K562 (cell line): ENCODE results near the gene RAB6B.

Source experiments
- ATF1 ChIP-seq, 2 experiments: fragments of 450-650 bp in 1 of 2; IDR thresholded peaks; 2 replicates each; pipeline ENCODE4 v1.6.1; 2016; ENCODE audit warnings: missing compliant biosample characterization in 1 of 2, missing genetic modification characterization in 1 of 2
- ATF2 ChIP-seq: sonication (generic); formaldehyde crosslinking; IDR thresholded peaks from 2 replicates; pipeline ENCODE4 v1.8.1; 2022; ENCODE audit warnings: missing genetic modification reagents
- CBFB ChIP-seq: sonication (generic); formaldehyde crosslinking; IDR thresholded peaks from 2 replicates; pipeline ENCODE4 v1.4.0; 2020; ENCODE audit warnings: mild to moderate bottlenecking, missing genetic modification reagents
- CTCF ChIP-seq, 3 experiments: IDR thresholded peaks in 2 of 3; conservative IDR thresholded peaks in 1 of 3; 2 replicates each; pipeline ENCODE4 v1.5.1; 2011 to 2012; ENCODE audit warnings: low read length in 3 of 3, mild to moderate bottlenecking in 3 of 3, control low read depth in 2 of 3, improper control_type of control experiment in 1 of 3, inconsistent platforms in 1 of 3, low read depth in 1 of 3, mixed read lengths in 1 of 3, moderate library complexity in 1 of 3; ENCODE audit not compliant: insufficient read depth in 2 of 3
- DIDO1 ChIP-seq: fragments of 450-650 bp; IDR thresholded peaks from 2 replicates; pipeline ENCODE4 v1.6.1; 2016; ENCODE audit warnings: low read depth, missing biosample characterization, missing genetic modification characterization
- MED1 ChIP-seq: sonication (generic); formaldehyde crosslinking; IDR thresholded peaks from 2 replicates; pipeline ENCODE4 v1.8.1; 2023; ENCODE audit warnings: missing genetic modification reagents, borderline replicate concordance
- NR2C1 ChIP-seq, 2 experiments: fragments of 450-650 bp; IDR thresholded peaks; 2 replicates each; pipeline ENCODE4 v1.6.1; 2017; ENCODE audit warnings: mild to moderate bottlenecking in 2 of 2, antibody characterized with exemption in 1 of 2, inconsistent platforms in 1 of 2, missing compliant biosample characterization in 1 of 2, missing genetic modification characterization in 1 of 2
- PCBP1 ChIP-seq: fragments of 200-400 bp; formaldehyde crosslinking; IDR thresholded peaks from 2 replicates; pipeline ENCODE4 v1.6.1; 2018; ENCODE audit warnings: mild to moderate bottlenecking, low read depth, low read length; ENCODE audit not compliant: poor library complexity, severe bottlenecking
- XRCC5 ChIP-seq: fragments of 200-400 bp; formaldehyde crosslinking; IDR thresholded peaks from 2 replicates; pipeline ENCODE4 v1.6.1; 2017; ENCODE audit warnings: low read depth, mild to moderate bottlenecking, low read length
- ZBTB26 ChIP-seq: fragments of 450-650 bp; formaldehyde crosslinking; IDR thresholded peaks from 2 replicates; pipeline ENCODE4 v1.4.0; 2022; ENCODE audit warnings: missing genetic modification characterization
- ZNF274 ChIP-seq: IDR thresholded peaks from 2 replicates; pipeline ENCODE4 v1.6.1; 2011; ENCODE audit warnings: low read depth, mild to moderate bottlenecking, low read length, moderate library complexity, borderline replicate concordance

GRCh38 chr3:133930341-133930933 lies 34.8 kb upstream of the RAB6B start:
- TF ChIP-seq ZNF274: no peak
- peak; percentile 62 to 70 (median 67) for TF ChIP-seq CTCF (IDR thresholded peaks at IDR 0.05 in 2 of 3, conservative IDR thresholded peaks at IDR 0.05 in 1 of 3; ENCODE audit: insufficient read depth in 2 of 3, low read depth in 1 of 3, low read length in 3 of 3)
- no peak for TF ChIP-seq ATF1 (CRISPR knock-in tag; IDR thresholded peaks at IDR 0.05)
- TF ChIP-seq ATF1 (tag; IDR thresholded peaks at IDR 0.05): no peak
- no peak for TF ChIP-seq ZBTB26 (CRISPR knock-in tag)
- TF ChIP-seq DIDO1: no peak
- TF ChIP-seq CBFB (CRISPR knock-in tag): no peak
- TF ChIP-seq MED1 (CRISPR knock-in tag): no peak
- TF ChIP-seq PCBP1: no peak
- TF ChIP-seq ATF2: no peak
- TF ChIP-seq NR2C1 (IDR thresholded peaks at IDR 0.05): no peak
- no peak for TF ChIP-seq NR2C1 (tag; IDR thresholded peaks at IDR 0.05)
- TF ChIP-seq XRCC5: no peak
